Activated naive CD8-positive, alpha-beta T cell treated with anti-CD3 and anti-CD28 coated beads, Interleukin-2, amount 50 U/mL, for 24 hours (primary cell): ENCODE measurements around the gene MYL6.
A peak's percentile ranks its signal among the peaks of the same experiment; 100 is the strongest.
"Not testable (repeated sequence)": the region's sequence is repeated elsewhere in the genome, so short reads cannot be mapped to it uniquely, and the experiment has no call there.

Experiments used
- ATAC-seq: fragments of 150-1000 bp; cut with Tn5 transposase; one replicate; pipeline ENCODE4 v1.10.0; 2021
- DNase-seq: peaks from one replicate; pipeline ENCODE4 v3.0.0; 2021
- H3K27ac Mint-ChIP-seq: one replicate; pipeline ENCODE4 v1.8.0; 2021; ENCODE audit warnings: mild to moderate bottlenecking, mixed read lengths
- H3K27me3 Mint-ChIP-seq: one replicate; pipeline ENCODE4 v1.8.0; 2021; ENCODE audit warnings: mixed read lengths
- H3K36me3 Mint-ChIP-seq: one replicate; pipeline ENCODE4 v1.8.0; 2021; ENCODE audit warnings: low read depth, mixed read lengths
- H3K4me1 Mint-ChIP-seq: one replicate; pipeline ENCODE4 v1.8.0; 2021; ENCODE audit warnings: mixed read lengths
- H3K4me3 Mint-ChIP-seq: one replicate; pipeline ENCODE4 v1.8.0; 2021; ENCODE audit warnings: mild to moderate bottlenecking, moderate library complexity, mixed read lengths
- H3K9me3 Mint-ChIP-seq: one replicate; pipeline ENCODE4 v1.8.0; 2021; ENCODE audit warnings: mixed read lengths

The MYL6 gene

GRCh38 chr12:56158029-56158925 lies at the start of gene MYL6:
MYL6 (plus strand) TSS chr12:56158359; CDS start chr12:56158402, 43 bp downstream.
- no peaks in the 10 kb centered on the region for H3K9me3 Mint-ChIP-seq
- peaks cover 46% of the 10 kb centered on the region for H3K36me3 Mint-ChIP-seq
- DNase-seq (peak; percentile 90), ATAC-seq (peak; percentile 87)
- H3K27me3 Mint-ChIP-seq = no peaks in the 10 kb centered on the region
- peak within 1 kb of the TSS; percentile 96 for H3K4me3 Mint-ChIP-seq
- peaks cover 53% of the 10 kb centered on the region for H3K4me1 Mint-ChIP-seq
- peak within 1 kb of the TSS; percentile 96 for H3K27ac Mint-ChIP-seq

DNA sequence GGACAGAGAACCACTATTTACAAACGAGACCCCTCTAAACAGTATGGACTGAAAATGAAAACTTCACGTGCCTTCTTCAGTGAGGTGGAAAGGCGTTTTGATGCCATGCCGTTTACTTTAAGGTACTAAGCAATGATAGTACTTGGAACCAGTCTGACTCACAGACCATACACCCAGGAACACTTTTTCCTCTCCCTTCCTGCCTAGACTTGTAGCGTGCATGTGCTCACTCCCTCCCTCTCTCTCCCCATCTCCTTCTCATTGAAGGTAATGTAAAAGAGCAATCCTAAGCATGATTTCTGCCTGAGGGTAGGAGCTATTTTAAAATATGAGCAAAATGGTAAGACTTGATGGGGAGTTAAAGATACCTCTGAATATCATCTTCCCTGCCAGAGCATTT lies 47.6 kb upstream of the MYL6 start:
- Mint-ChIP-seq H3K4me3 (no peak overlapping the region), H3K27me3 (no peaks in the 10 kb centered on the region), H3K27ac (no peak overlapping the region), H3K9me3 (no peaks in the 10 kb centered on the region), H3K4me1 (peaks cover 34% of the 10 kb centered on the region), H3K36me3 (peaks cover 82% of the 10 kb centered on the region)
- DNase-seq (no peak), ATAC-seq (no peak)

DNA sequence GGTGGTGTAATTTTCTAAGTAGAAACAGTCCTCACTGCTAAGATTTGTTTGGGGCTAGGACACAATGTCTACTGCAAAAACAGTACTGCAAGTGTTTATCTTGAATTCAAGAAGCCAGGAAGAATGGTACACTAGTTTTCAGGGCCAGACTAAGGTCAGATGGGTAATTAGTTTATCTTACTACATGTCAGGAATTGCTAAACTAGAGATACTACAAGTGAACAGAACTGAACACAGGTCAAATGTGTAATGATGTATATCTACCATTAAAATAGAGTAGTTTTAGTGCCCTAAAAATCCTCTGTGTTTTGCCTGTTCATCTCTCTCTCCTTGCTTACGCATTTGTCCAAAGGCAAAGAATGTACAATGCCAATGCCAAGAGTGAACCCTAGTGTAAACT lies 44.1 kb upstream of the MYL6 start:
- H3K4me3 Mint-ChIP-seq = peak overlapping the region; percentile 12
- no peak for DNase-seq
- peak overlapping the region; percentile 29 for H3K27ac Mint-ChIP-seq
- ATAC-seq = no peak
- peaks cover 69% of the 10 kb centered on the region for H3K36me3 Mint-ChIP-seq
- no peaks in the 10 kb centered on the region for H3K9me3 Mint-ChIP-seq
- H3K4me1 Mint-ChIP-seq = peaks cover 35% of the 10 kb centered on the region
- peaks cover 4% of the 10 kb centered on the region for H3K27me3 Mint-ChIP-seq

DNA sequence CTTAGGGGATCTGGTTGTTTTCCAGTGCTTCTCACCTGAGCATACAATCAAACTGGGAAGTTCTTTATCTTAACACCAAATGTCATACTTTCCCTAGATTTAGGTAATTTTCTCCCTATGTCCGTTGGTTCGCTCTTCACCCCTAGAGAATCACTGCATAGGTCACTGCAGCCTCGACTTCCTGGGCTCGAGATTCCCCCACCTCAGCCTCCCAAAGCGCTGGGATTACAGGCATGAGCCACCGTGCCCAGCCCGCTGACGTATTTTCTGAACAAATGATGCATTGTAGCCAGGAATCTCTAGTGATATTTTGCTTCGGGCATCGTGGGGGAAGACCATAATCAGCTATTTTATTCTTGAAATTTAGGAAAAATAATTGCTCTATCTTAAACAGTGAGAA lies 42.8 kb upstream of the MYL6 start:
- peak overlapping the region; percentile 96 for H3K4me3 Mint-ChIP-seq
- H3K36me3 Mint-ChIP-seq = peaks cover 61% of the 10 kb centered on the region
- peak overlapping the region; percentile 99 for H3K27ac Mint-ChIP-seq
- peaks cover 46% of the 10 kb centered on the region for H3K4me1 Mint-ChIP-seq
- ATAC-seq (no peak), DNase-seq (no peak)
- H3K9me3 Mint-ChIP-seq = no peaks in the 10 kb centered on the region
- peaks cover 4% of the 10 kb centered on the region for H3K27me3 Mint-ChIP-seq

DNA sequence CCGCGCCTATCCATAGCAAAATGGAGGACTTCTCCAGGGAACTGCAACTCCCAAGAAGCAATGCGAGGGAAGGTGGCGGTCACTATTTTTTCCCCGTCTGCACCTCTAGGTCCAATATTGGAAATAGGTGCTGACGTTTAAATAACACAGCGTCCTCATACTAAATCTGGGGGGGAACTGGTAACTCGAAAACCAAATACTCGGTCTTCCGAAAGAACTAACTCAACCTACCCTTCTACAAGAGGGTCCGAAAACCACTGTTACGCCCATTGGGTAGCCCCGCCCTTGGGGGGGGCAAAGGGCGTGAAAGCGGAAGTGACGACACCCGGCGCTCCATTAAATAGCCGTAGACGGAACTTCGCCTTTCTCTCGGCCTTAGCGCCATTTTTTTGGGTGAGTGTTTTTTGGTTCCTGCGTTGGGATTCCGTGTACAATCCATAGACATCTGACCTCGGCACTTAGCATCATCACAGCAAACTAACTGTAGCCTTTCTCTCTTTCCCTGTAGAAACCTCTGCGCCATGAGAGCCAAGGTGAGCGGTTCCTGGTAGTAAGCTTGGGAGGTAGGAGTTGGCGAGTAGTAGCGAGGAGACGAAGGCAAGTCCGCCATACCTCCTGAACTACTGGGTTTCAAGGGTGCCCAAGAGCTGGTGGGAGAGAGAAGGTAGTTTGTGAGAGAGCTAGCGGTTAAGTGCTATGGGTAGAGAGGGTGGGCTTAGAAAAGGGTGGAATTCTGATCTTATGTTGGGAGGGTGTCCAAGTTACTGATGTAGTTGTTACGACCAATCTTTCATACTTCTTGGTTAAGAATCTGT lies 41.7 kb upstream of the MYL6 start, which contains the start of gene RPL41:
RPL41 (plus strand) TSS at position 367 of the 815 bp plus-strand sequence.
- Mint-ChIP-seq H3K4me3 (peak within 1 kb of the TSS; percentile 96), H3K9me3 (no peaks in the 10 kb centered on the region), H3K27ac (peak within 1 kb of the TSS; percentile 99), H3K27me3 (peaks cover 4% of the 10 kb centered on the region), H3K36me3 (peaks cover 56% of the 10 kb centered on the region), H3K4me1 (peaks cover 46% of the 10 kb centered on the region)
- DNase-seq (peak; percentile 93), ATAC-seq (peak; percentile 21)

DNA sequence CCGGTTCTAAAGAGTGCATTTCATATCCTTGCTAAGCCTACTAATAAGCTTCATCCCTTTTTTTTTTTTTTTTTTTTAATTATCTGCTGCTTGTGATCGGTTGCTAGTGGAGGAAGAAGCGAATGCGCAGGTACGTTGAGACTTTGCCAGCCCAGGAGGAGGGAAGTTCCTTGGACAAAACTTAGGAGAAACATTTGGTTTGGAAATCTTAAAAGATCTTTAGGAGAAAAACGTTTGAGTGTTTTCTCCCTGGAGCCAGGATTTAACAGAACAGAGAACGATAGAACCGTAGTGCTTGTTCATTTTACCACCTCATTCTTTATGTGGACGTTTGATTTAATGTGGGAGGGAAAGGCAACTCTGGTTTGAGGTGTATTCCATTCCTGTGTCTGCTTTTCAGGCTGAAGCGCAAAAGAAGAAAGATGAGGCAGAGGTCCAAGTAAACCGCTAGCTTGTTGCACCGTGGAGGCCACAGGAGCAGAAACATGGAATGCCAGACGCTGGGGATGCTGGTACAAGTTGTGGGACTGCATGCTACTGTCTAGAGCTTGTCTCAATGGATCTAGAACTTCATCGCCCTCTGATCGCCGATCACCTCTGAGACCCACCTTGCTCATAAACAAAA lies 41.0 kb upstream of the MYL6 start:
- DNase-seq, H3K27me3 Mint-ChIP-seq, ATAC-seq, H3K9me3 Mint-ChIP-seq: not testable (repeated sequence)
- H3K27ac Mint-ChIP-seq = peak overlapping the region; percentile 99
- H3K36me3 Mint-ChIP-seq = peaks cover 50% of the 10 kb centered on the region
- H3K4me3 Mint-ChIP-seq = peak overlapping the region; percentile 96
- peaks cover 45% of the 10 kb centered on the region for H3K4me1 Mint-ChIP-seq

GRCh38 chr12:56117778-56118687 lies 40.1 kb upstream of the MYL6 start, which contains the start of gene ZC3H10:
ZC3H10 (plus strand) TSS chr12:56118266; CDS start chr12:56120563, 2,297 bp downstream.
- Mint-ChIP-seq H3K27ac (peak within 1 kb of the TSS; percentile 99), H3K27me3 (peaks cover 4% of the 10 kb centered on the region), H3K4me1 (peaks cover 44% of the 10 kb centered on the region), H3K9me3 (no peaks in the 10 kb centered on the region), H3K36me3 (peaks cover 42% of the 10 kb centered on the region), H3K4me3 (peak within 1 kb of the TSS; percentile 96)
- ATAC-seq (peak; percentile 92), DNase-seq (peak; percentile 99)

DNA sequence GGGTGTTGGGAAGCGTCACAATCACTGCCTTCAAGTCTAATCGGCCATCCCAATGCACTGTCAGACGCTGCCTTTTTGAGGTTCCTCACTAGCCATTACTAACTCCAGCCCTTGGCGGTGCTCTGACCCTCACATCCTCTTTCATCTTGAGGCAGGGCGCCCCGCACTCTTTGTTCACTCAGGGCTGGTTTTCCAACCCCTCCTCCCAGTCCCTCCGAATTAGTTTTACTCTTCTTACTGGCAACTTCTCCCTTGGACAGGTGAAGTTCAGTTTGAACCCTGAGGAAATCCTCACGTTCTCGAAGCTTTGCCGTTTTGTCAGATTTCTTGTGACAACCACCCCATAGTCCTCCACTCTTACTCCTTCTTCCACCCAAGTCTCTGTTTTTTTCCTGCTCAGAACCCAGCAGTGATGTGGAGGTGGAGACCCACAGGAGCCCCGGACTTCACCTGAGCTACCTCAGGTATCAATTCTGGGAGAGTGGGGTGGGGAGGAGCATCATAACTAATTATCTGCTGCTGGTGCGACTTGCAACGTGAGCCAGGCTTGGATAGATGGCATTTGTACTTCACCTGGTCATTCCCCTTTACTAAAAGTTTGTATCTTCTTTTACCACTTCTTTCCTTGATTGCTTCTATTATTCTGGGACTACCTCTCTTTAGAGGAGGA lies 39.3 kb upstream of the MYL6 start:
- ATAC-seq = no peak
- peak overlapping the region; percentile 96 for H3K4me3 Mint-ChIP-seq
- DNase-seq = no peak
- H3K27ac Mint-ChIP-seq = peak overlapping the region; percentile 99
- H3K4me1 Mint-ChIP-seq = peaks cover 41% of the 10 kb centered on the region
- no peaks in the 10 kb centered on the region for H3K9me3 Mint-ChIP-seq
- H3K27me3 Mint-ChIP-seq = peaks cover 4% of the 10 kb centered on the region
- peaks cover 34% of the 10 kb centered on the region for H3K36me3 Mint-ChIP-seq

- peaks cover 31% of the 10 kb centered on the region for H3K36me3 Mint-ChIP-seq
- peak overlapping the region; percentile 99 for H3K27ac Mint-ChIP-seq
- peaks cover 4% of the 10 kb centered on the region for H3K27me3 Mint-ChIP-seq
- H3K4me3 Mint-ChIP-seq = peak overlapping the region; percentile 96
- peaks cover 45% of the 10 kb centered on the region for H3K4me1 Mint-ChIP-seq
- no peaks in the 10 kb centered on the region for H3K9me3 Mint-ChIP-seq
- DNase-seq (peak; percentile 62), ATAC-seq (no peak)
Observed at GRCh38 chr12:56119361-56119796, 38.8 kb upstream of the MYL6 start.

- H3K27me3 Mint-ChIP-seq = peaks cover 4% of the 10 kb centered on the region
- H3K4me3 Mint-ChIP-seq = peak overlapping the region; percentile 96
- H3K27ac Mint-ChIP-seq = peak overlapping the region; percentile 99
- H3K4me1 Mint-ChIP-seq = peaks cover 43% of the 10 kb centered on the region
- ATAC-seq (no peak), DNase-seq (no peak)
- H3K9me3 Mint-ChIP-seq = no peaks in the 10 kb centered on the region
- peaks cover 31% of the 10 kb centered on the region for H3K36me3 Mint-ChIP-seq
Observed at GRCh38 chr12:56120158-56120846, 37.9 kb upstream of the MYL6 start.

DNA sequence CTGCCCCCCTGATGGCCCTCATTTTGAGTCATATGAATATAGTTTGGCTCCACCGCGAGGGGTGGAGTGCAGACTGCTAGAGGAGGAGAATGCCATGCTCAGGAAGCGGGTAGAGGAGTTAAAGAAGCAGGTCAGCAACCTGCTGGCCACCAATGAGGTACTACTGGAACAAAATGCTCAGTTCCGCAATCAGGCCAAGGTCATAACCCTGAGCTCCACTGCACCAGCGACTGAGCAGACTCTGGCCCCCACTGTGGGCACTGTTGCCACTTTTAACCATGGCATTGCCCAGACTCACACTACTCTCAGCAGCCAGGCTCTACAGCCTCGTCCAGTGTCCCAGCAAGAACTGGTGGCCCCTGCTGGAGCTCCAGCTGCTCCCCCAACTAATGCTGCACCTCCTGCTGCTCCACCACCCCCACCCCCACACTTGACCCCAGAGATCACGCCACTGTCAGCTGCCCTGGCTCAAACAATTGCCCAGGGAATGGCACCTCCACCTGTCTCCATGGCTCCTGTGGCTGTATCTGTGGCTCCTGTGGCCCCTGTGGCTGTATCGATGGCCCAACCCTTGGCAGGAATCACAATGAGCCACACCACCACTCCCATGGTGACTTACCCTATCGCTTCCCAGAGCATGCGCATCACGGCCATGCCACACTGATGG lies 36.8 kb upstream of the MYL6 start:
- H3K9me3 Mint-ChIP-seq = no peaks in the 10 kb centered on the region
- H3K4me3 Mint-ChIP-seq = no peak overlapping the region
- ATAC-seq (no peak), DNase-seq (no peak)
- H3K27ac Mint-ChIP-seq = no peak overlapping the region
- H3K36me3 Mint-ChIP-seq = peaks cover 32% of the 10 kb centered on the region
- peaks cover 4% of the 10 kb centered on the region for H3K27me3 Mint-ChIP-seq
- H3K4me1 Mint-ChIP-seq = peaks cover 45% of the 10 kb centered on the region

- peaks cover 4% of the 10 kb centered on the region for H3K27me3 Mint-ChIP-seq
- ATAC-seq (no peak), DNase-seq (no peak)
- peaks cover 53% of the 10 kb centered on the region for H3K4me1 Mint-ChIP-seq
- H3K27ac Mint-ChIP-seq = no peak overlapping the region
- no peaks in the 10 kb centered on the region for H3K9me3 Mint-ChIP-seq
- no peak overlapping the region for H3K4me3 Mint-ChIP-seq
- H3K36me3 Mint-ChIP-seq = peaks cover 19% of the 10 kb centered on the region
Observed at GRCh38 chr12:56122637-56123036, 35.5 kb upstream of the MYL6 start.
